NCI-H1694 treated with DMSO at 0.1 percent for 48 hours (cell line): ENCODE results near the gene PSMA1.
A peak's percentile ranks its signal among the peaks of the same experiment; 100 is the strongest.
"Not testable (repeated sequence)": the region's sequence is repeated elsewhere in the genome, so short reads cannot be mapped to it uniquely, and the experiment has no call there.

Experiments used
- DNase-seq: peaks from one replicate; lab custom pipeline; 2025; lab: John Stamatoyannopoulos, UW

Gene PSMA1

GRCh38 chr11:14519917-14520746 is at the start of gene PSMA1:
Gene PSMA1, minus strand, starts transcription at chr11:14520386. Its CDS starts 87 bp downstream, at chr11:14520299.
- DNase-seq, result peak; percentile 95

GRCh38 chr11:14569516-14569915 is 49.3 kb upstream of the PSMA1 start:
- DNase-seq, result not testable (repeated sequence)

GRCh38 chr11:14567064-14567651 is 47.0 kb upstream of the PSMA1 start:
- DNase-seq, result no peak

GRCh38 chr11:14566331-14567063 is 46.3 kb upstream of the PSMA1 start:
- no peak for DNase-seq

GRCh38 chr11:14565845-14566244 is 45.7 kb upstream of the PSMA1 start:
- DNase-seq, result no peak

GRCh38 chr11:14555818-14556217 is 35.6 kb upstream of the PSMA1 start:
- no peak for DNase-seq

GRCh38 chr11:14554959-14555358 is 34.8 kb upstream of the PSMA1 start:
- no peak for DNase-seq

- no peak for DNase-seq
Observed at GRCh38 chr11:14552089-14552488, 31.9 kb upstream of the PSMA1 start.

GRCh38 chr11:14551380-14551779 is 31.2 kb upstream of the PSMA1 start:
- DNase-seq, result no peak

- no peak for DNase-seq
Observed at GRCh38 chr11:14549891-14550290, 29.7 kb upstream of the PSMA1 start.

GRCh38 chr11:14547440-14547839 is 27.3 kb upstream of the PSMA1 start:
- DNase-seq, result no peak

- DNase-seq, result no peak
Observed at GRCh38 chr11:14546672-14547071, 26.5 kb upstream of the PSMA1 start.

GRCh38 chr11:14544611-14545010 is 24.4 kb upstream of the PSMA1 start:
- DNase-seq, result peak; percentile 17

GRCh38 chr11:14543260-14543659 is 23.1 kb upstream of the PSMA1 start:
- DNase-seq, result no peak

GRCh38 chr11:14542324-14542723 is 22.1 kb upstream of the PSMA1 start:
- DNase-seq, result no peak

GRCh38 chr11:14541192-14541947 is 21.2 kb upstream of the PSMA1 start:
- DNase-seq, result no peak

- no peak for DNase-seq
Observed at GRCh38 chr11:14539982-14540421, 19.8 kb upstream of the PSMA1 start.

GRCh38 chr11:14538926-14539554 is 18.9 kb upstream of the PSMA1 start:
- no peak for DNase-seq

GRCh38 chr11:14538271-14538925 is 18.2 kb upstream of the PSMA1 start:
- DNase-seq, result peak; percentile 38

- peak; percentile 23 for DNase-seq
Observed at GRCh38 chr11:14537134-14537599, 17.0 kb upstream of the PSMA1 start.

GRCh38 chr11:14535166-14535565 is 15.0 kb upstream of the PSMA1 start:
- DNase-seq, result not testable (repeated sequence)
